PC-9 (cell line): ENCODE data around the gene SF3A2. TPM values are rescaled to one million over a fixed set of nuclear protein-coding genes. Genes with fewer than 3 reads are reported as not detected.

ENCODE experiments used
- Bru-seq: library from RNA; stranded (reverse); fragments of 400-500 nt; gene quantifications from one replicate; lab custom pipeline; 2021; lab: Mats Ljungman, UMichigan
- BruChase-seq, 2 experiments: library from RNA; stranded (reverse); fragments of 400-500 nt; gene quantifications; one replicate each; lab custom pipeline; 2021; lab: Mats Ljungman, UMichigan
- BruUV-seq: library from RNA; stranded (reverse); fragments of 400-500 nt; replicated peaks from 2 replicates; lab custom pipeline; 2021; lab: Mats Ljungman, UMichigan
- CTCF ChIA-PET: fragments of 300-600 bp; sonication (Branson Sonifier 250); formaldehyde crosslinking; loops from one replicate; lab custom pipeline; 2022; ENCODE audit warnings: antibody characterized with exemption; lab: Charles Lee
- POLR2A ChIA-PET: fragments of 300-600 bp; sonication (Branson Sonifier 250); formaldehyde crosslinking; loops from one replicate; lab custom pipeline; 2022; ENCODE audit warnings: antibody characterized with exemption; ENCODE audit not compliant: unreplicated experiment; lab: Charles Lee
- DNase-seq, 2 experiments: peaks; one replicate each; pipeline versions ENCODE4 v3.0.0 to v3.0.0-alpha.2; 2015 to 2022; ENCODE audit warnings: mixed read lengths in 1 of 2
- H2AFZ ChIP-seq: fragments of 200-600 bp; sonication (generic); 2 replicates; pipeline ENCODE4 v1.8.1; 2017; ENCODE audit warnings: antibody characterized with exemption
- H3F3A ChIP-seq: fragments of 200-600 bp; sonication (generic); 2 replicates; pipeline ENCODE4 v1.8.1; 2017; ENCODE audit warnings: antibody characterized with exemption, mild to moderate bottlenecking, low read depth; ENCODE audit not compliant: insufficient read depth
- H3K27ac ChIP-seq: fragments of 200-600 bp; sonication (generic); 2 replicates; pipeline ENCODE4 v1.6.1; 2016; ENCODE audit warnings: mixed run types
- H3K27me3 ChIP-seq: fragments of 200-600 bp; sonication (generic); 2 replicates; pipeline ENCODE4 v1.6.1; 2016; ENCODE audit warnings: low read depth, mixed run types; ENCODE audit not compliant: insufficient read depth
- H3K36me3 ChIP-seq: fragments of 200-600 bp; sonication (generic); 2 replicates; pipeline ENCODE4 v1.6.1; 2016; ENCODE audit warnings: low read depth, mixed run types
- H3K4me1 ChIP-seq: fragments of 200-600 bp; sonication (generic); replicated peaks from 2 replicates; pipeline ENCODE4 v1.6.1; 2016; ENCODE audit warnings: mixed run types; ENCODE audit not compliant: insufficient read depth
- H3K4me2 ChIP-seq: fragments of 200-600 bp; sonication (generic); 2 replicates; pipeline ENCODE4 v1.6.1; 2017; ENCODE audit warnings: mixed run types
- H3K4me3 ChIP-seq: fragments of 200-600 bp; sonication (generic); 2 replicates; pipeline ENCODE4 v1.6.1; 2016; ENCODE audit warnings: mixed run types
- H3K79me2 ChIP-seq: fragments of 200-600 bp; sonication (generic); 2 replicates; pipeline ENCODE4 v1.6.1; 2017; ENCODE audit warnings: low read depth, mixed run types
- H3K9me2 ChIP-seq: fragments of 200-600 bp; sonication (generic); 2 replicates; pipeline ENCODE4 v1.8.1; 2017; ENCODE audit warnings: mild to moderate bottlenecking; ENCODE audit not compliant: insufficient read depth
- H3K9me3 ChIP-seq: fragments of 200-600 bp; sonication (generic); 2 replicates; pipeline ENCODE4 v1.8.1; 2016; ENCODE audit warnings: low read depth; ENCODE audit not compliant: insufficient read depth
- H4K20me1 ChIP-seq: fragments of 200-600 bp; sonication (generic); 2 replicates; pipeline ENCODE4 v1.8.1; 2017; ENCODE audit not compliant: insufficient read depth
- CTCF ChIP-seq: fragments of 200-600 bp; sonication (generic); conservative IDR thresholded peaks from 2 replicates; pipeline ENCODE4 v1.6.1; 2017; ENCODE audit warnings: mixed run types, antibody characterized with exemption, mild to moderate bottlenecking, moderate library complexity
- EZH2 ChIP-seq: fragments of 200-600 bp; sonication (generic); IDR thresholded peaks from 2 replicates; pipeline ENCODE4 v1.8.0; 2017; ENCODE audit warnings: antibody characterized with exemption, low read depth
- intact Hi-C: fragments of 100-400 bp; cut with micrococcal nuclease; formaldehyde crosslinking; loops from one replicate; pipeline ENCODE4 v1.10.0; 2022; ENCODE audit not compliant: unreplicated experiment
- long read RNA-seq: library from polyadenylated mRNA; stranded (forward); transcript quantifications from one replicate; pipeline ENCODE4 v2.0.0, GENCODE V29; 2022
- total RNA-seq: library from RNA; stranded (reverse); gene quantifications from 2 replicates; pipeline ENCODE4 v1.2.3, GENCODE V29; 2021

The SF3A2 gene
- total RNA-seq (73.5 and 83.0 TPM in 2 replicates), Bru-seq, nascent RNA (percentile 79 among the genes with signal in this experiment), BruChase-seq, experiment 1, labeled RNA remaining after a 2-hour chase (percentile 72 among the genes with signal in this experiment), BruChase-seq, experiment 2, labeled RNA remaining after a 6-hour chase (percentile 93 among the genes with signal in this experiment)
- long read RNA-seq, transcript SF3A2-201 (9 exons, 1,963 nt): major isoform, 64 of 82 reads
- long read RNA-seq, partial matches to known transcripts: 1 of 82 reads
- long read RNA-seq, other reads (novel, unspliced or antisense): 17 of 82 reads

GRCh38 chr19:2236314-2237050 lies at the start of gene SF3A2, which contains the start of gene PLEKHJ1:
TSS of gene SF3A2 (plus strand) at chr19:2236824. CDS start at chr19:2243419, 6,595 bp downstream.
TSS of gene PLEKHJ1 (minus strand) at chr19:2236329. CDS start at chr19:2236248, 81 bp downstream.
- Histone ChIP-seq H3K9me3 (no peaks in the 10 kb centered on the region), H2AFZ (peak within 1 kb of the TSS; percentile 85), H3K9me2 (no peaks in the 10 kb centered on the region), H3K4me3 (peak within 1 kb of the TSS; percentile 82), H3K4me2 (peak within 1 kb of the TSS; percentile 93), H3K27me3 (no peaks in the 10 kb centered on the region), H3K27ac (peak within 1 kb of the TSS; percentile 83), H3K79me2 (peaks cover 72% of the 10 kb centered on the region), H3K36me3 (no peaks in the 10 kb centered on the region), H3K4me1 (peaks cover 15% of the 10 kb centered on the region), H3F3A (peaks cover 9% of the 10 kb centered on the region; the same call in 1 of the 2 replicates), H4K20me1 (peaks cover 42% of the 10 kb centered on the region)
- peak; percentile 84 to 95 for DNase-seq
- POLR2A ChIA-PET: no interaction called here
- TF ChIP-seq EZH2 (no peak), CTCF (peak; percentile 90)
- intact Hi-C loops: loop anchor here (1.0 to 10.0 kb wide), 3 partner anchors 80 to 228 kb away; no protein-coding TSS in a partner anchor
- BruUV-seq: no TSS peak
- CTCF ChIA-PET: no interaction called here

- CTCF ChIA-PET: no interaction called here
- Histone ChIP-seq H3K36me3 (no peaks in the 10 kb centered on the region), H3K4me1 (no peaks in the 10 kb centered on the region), H2AFZ (no peak overlapping the region), H3K79me2 (no peaks in the 10 kb centered on the region), H3F3A (no peaks in the 10 kb centered on the region), H3K27ac (no peak overlapping the region), H3K4me3 (no peak overlapping the region), H4K20me1 (no peaks in the 10 kb centered on the region), H3K9me3 (no peaks in the 10 kb centered on the region), H3K9me2 (no peaks in the 10 kb centered on the region), H3K27me3 (no peaks in the 10 kb centered on the region), H3K4me2 (no peak overlapping the region)
- POLR2A ChIA-PET: no interaction called here
- BruUV-seq: no TSS peak
- no peak for DNase-seq
- intact Hi-C loops: no loop called here
- TF ChIP-seq EZH2 (no peak), CTCF (no peak)
Observed at GRCh38 chr19:2187159-2187558, 49.5 kb upstream of the SF3A2 start.

GRCh38 chr19:2188708-2189385 lies 47.8 kb upstream of the SF3A2 start:
- Histone ChIP-seq H3K79me2 (no peaks in the 10 kb centered on the region), H3K27me3 (no peaks in the 10 kb centered on the region), H3K27ac (no peak overlapping the region), H3K4me1 (no peaks in the 10 kb centered on the region), H3K4me2 (no peak overlapping the region), H3K9me2 (no peaks in the 10 kb centered on the region), H3K36me3 (no peaks in the 10 kb centered on the region), H3F3A (no peaks in the 10 kb centered on the region), H2AFZ (no peak overlapping the region), H3K9me3 (no peaks in the 10 kb centered on the region), H4K20me1 (no peaks in the 10 kb centered on the region), H3K4me3 (no peak overlapping the region)
- DNase-seq: no peak
- BruUV-seq: no TSS peak
- intact Hi-C loops: no loop called here
- TF ChIP-seq EZH2 (no peak), CTCF (no peak)
- ChIA-PET POLR2A (no interaction called here), CTCF (no interaction called here)
